ENCODE measurements around the gene MVB12B.

DNA sequence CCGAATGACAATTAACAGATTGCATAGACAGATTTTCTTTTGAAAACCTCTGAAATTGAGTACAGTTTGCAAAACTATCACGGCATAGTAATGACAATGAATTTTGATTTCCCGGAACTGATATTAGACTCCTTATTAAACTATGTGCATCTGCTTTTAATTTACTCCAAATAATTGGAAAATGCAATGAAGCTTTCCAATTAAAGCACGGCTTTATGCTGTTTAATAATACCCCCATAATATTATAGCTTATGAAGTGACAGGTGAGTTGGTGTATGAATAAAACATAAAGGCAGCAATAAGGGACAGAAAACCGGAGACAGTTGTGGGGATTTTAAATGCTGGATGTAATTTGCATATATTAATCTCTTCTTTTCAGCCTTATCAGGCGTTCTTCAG is 110.6 kb downstream of the MVB12B start:
- TF ChIP-seq, protein P1, sequence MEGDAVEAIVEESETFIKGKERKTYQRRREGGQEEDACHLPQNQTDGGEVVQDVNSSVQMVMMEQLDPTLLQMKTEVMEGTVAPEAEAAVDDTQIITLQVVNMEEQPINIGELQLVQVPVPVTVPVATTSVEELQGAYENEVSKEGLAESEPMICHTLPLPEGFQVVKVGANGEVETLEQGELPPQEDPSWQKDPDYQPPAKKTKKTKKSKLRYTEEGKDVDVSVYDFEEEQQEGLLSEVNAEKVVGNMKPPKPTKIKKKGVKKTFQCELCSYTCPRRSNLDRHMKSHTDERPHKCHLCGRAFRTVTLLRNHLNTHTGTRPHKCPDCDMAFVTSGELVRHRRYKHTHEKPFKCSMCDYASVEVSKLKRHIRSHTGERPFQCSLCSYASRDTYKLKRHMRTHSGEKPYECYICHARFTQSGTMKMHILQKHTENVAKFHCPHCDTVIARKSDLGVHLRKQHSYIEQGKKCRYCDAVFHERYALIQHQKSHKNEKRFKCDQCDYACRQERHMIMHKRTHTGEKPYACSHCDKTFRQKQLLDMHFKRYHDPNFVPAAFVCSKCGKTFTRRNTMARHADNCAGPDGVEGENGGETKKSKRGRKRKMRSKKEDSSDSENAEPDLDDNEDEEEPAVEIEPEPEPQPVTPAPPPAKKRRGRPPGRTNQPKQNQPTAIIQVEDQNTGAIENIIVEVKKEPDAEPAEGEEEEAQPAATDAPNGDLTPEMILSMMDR (IDR thresholded peaks at IDR 0.05) = no peak
- TF ChIP-seq POLR2A (IDR thresholded peaks at IDR 0.05) = no peak

All from Peyer's patch (tissue), 4 donors.